SK-N-SH treated with all-trans-retinoic acid at 6 μM for 48 hours (cell line): ENCODE measurements around the gene SHANK3.

ENCODE experiments used
- ATAC-seq: fragments of 200-7000 bp; cut with Tn5 transposase; 3 replicates; pipeline ENCODE4 v1.9.1; 2020; ENCODE audit warnings: mild to moderate bottlenecking, moderate library complexity
- ARNTL ChIP-seq: fragments of 450-650 bp; formaldehyde crosslinking; IDR thresholded peaks from 2 replicates; pipeline ENCODE4 v1.5.0; 2020; ENCODE audit warnings: low read depth, mild to moderate bottlenecking, moderate library complexity, borderline replicate concordance
- BACH2 ChIP-seq: fragments of 250-450 bp; sonication (Bioruptor Pico); IDR thresholded peaks from 2 replicates; pipeline ENCODE4 v1.9.0; 2021; ENCODE audit warnings: mild to moderate bottlenecking, borderline replicate concordance
- CREB5 ChIP-seq: fragments of 250-450 bp; sonication (Bioruptor Pico); IDR thresholded peaks from 2 replicates; pipeline ENCODE4 v1.5.1; 2020; ENCODE audit warnings: low read depth, mild to moderate bottlenecking, moderate library complexity
- CSDC2 ChIP-seq: fragments of 250-450 bp; sonication (Bioruptor Pico); IDR thresholded peaks from 2 replicates; pipeline ENCODE4 v1.5.0; 2020; ENCODE audit warnings: mild to moderate bottlenecking, moderate library complexity
- CSRNP3 ChIP-seq: fragments of 250-450 bp; sonication (Bioruptor Pico); IDR thresholded peaks from 2 replicates; pipeline ENCODE4 v1.5.1; 2021; ENCODE audit warnings: mild to moderate bottlenecking, moderate library complexity
- ESRRG ChIP-seq: fragments of 250-450 bp; sonication (Bioruptor Pico); IDR thresholded peaks from 2 replicates; pipeline ENCODE4 v1.6.1; 2021; ENCODE audit warnings: mild to moderate bottlenecking
- GLIS3 ChIP-seq: fragments of 250-450 bp; sonication (Bioruptor Pico); IDR thresholded peaks from 2 replicates; pipeline ENCODE4 v1.5.0; 2020; ENCODE audit warnings: mild to moderate bottlenecking, moderate library complexity
- ISL1 ChIP-seq: fragments of 250-450 bp; sonication (Bioruptor Pico); IDR thresholded peaks from 2 replicates; pipeline ENCODE4 v2.1.2; 2022; ENCODE audit warnings: mild to moderate bottlenecking, moderate library complexity
- OSR1 ChIP-seq: fragments of 250-450 bp; sonication (Bioruptor Pico); IDR thresholded peaks from 2 replicates; pipeline ENCODE4 v1.8.0; 2022; ENCODE audit warnings: moderate library complexity, mild to moderate bottlenecking, inconsistent platforms
- PPARA ChIP-seq: fragments of 250-450 bp; sonication (Bioruptor Pico); IDR thresholded peaks from 2 replicates; pipeline ENCODE4 v1.5.0; 2020; ENCODE audit warnings: mild to moderate bottlenecking, borderline replicate concordance
- RARB ChIP-seq: fragments of 250-450 bp; sonication (Bioruptor Pico); IDR thresholded peaks from 2 replicates; pipeline ENCODE4 v1.8.0; 2021; ENCODE audit warnings: mild to moderate bottlenecking, moderate library complexity
- SNAI2 ChIP-seq: fragments of 250-450 bp; sonication (Bioruptor Pico); IDR thresholded peaks from 2 replicates; pipeline ENCODE4 v1.5.0; 2020; ENCODE audit warnings: mild to moderate bottlenecking, moderate library complexity
- TCF4 ChIP-seq: fragments of 250-450 bp; sonication (Bioruptor Pico); IDR thresholded peaks from 2 replicates; pipeline ENCODE4 v1.8.0; 2021; ENCODE audit warnings: mild to moderate bottlenecking, moderate library complexity, borderline replicate concordance
- TOX ChIP-seq: fragments of 250-450 bp; sonication (Bioruptor Pico); IDR thresholded peaks from 2 replicates; pipeline ENCODE4 v1.8.0; 2021; ENCODE audit warnings: mild to moderate bottlenecking, moderate library complexity, borderline replicate concordance
- ZC3H10 ChIP-seq: fragments of 250-450 bp; sonication (Bioruptor Pico); IDR thresholded peaks from 2 replicates; pipeline ENCODE4 v1.5.1; 2021; ENCODE audit warnings: mild to moderate bottlenecking, moderate library complexity
- ZFP3 ChIP-seq: fragments of 250-450 bp; sonication (Bioruptor Pico); IDR thresholded peaks from 2 replicates; pipeline ENCODE4 v1.5.0; 2020; ENCODE audit warnings: mild to moderate bottlenecking, moderate library complexity
- ZFP30 ChIP-seq: fragments of 450-650 bp; formaldehyde crosslinking; IDR thresholded peaks from 2 replicates; pipeline ENCODE4 v1.5.0; 2022; ENCODE audit warnings: mild to moderate bottlenecking, moderate library complexity
- ZNF565 ChIP-seq: fragments of 450-650 bp; formaldehyde crosslinking; conservative IDR thresholded peaks from 2 replicates; pipeline ENCODE4 v1.5.0; 2020; ENCODE audit warnings: low read depth, mild to moderate bottlenecking, moderate library complexity
- ZNF70 ChIP-seq: fragments of 450-650 bp; formaldehyde crosslinking; IDR thresholded peaks from 2 replicates; pipeline ENCODE4 v1.5.0; 2020; ENCODE audit warnings: mild to moderate bottlenecking, moderate library complexity
- ZNF8 ChIP-seq: fragments of 450-650 bp; formaldehyde crosslinking; IDR thresholded peaks from 2 replicates; pipeline ENCODE4 v1.5.0; 2020; ENCODE audit warnings: mild to moderate bottlenecking, moderate library complexity
- TF ChIP-seq, protein P1 (sequence below): fragments of 250-450 bp; sonication (Bioruptor Pico); IDR thresholded peaks from 2 replicates; pipeline ENCODE4 v1.8.0; 2020; ENCODE audit warnings: mild to moderate bottlenecking, moderate library complexity, borderline replicate concordance
- TF ChIP-seq, protein P2 (sequence below): fragments of 250-450 bp; sonication (Bioruptor Pico); IDR thresholded peaks from 2 replicates; pipeline ENCODE4 v1.5.0; 2020; ENCODE audit warnings: mild to moderate bottlenecking, moderate library complexity

SHANK3 gene

GRCh38 chr22:50714631-50715179 lies 42.1 kb downstream of the SHANK3 start:
- ATAC-seq: no peak
- TF ChIP-seq OSR1 (CRISPR knock-in tag) (no peak), ARNTL (CRISPR knock-in tag) (no peak), ZC3H10 (CRISPR knock-in tag) (no peak), ZNF565 (no peak), CSRNP3 (CRISPR knock-in tag) (no peak), ESRRG (CRISPR knock-in tag) (no peak), TCF4 (no peak), CREB5 (CRISPR knock-in tag) (no peak), ZFP3 (CRISPR knock-in tag) (no peak), GLIS3 (no peak), BACH2 (CRISPR knock-in tag) (no peak), ZNF70 (no peak), RARB (CRISPR knock-in tag) (no peak)
- TF ChIP-seq, protein P1, sequence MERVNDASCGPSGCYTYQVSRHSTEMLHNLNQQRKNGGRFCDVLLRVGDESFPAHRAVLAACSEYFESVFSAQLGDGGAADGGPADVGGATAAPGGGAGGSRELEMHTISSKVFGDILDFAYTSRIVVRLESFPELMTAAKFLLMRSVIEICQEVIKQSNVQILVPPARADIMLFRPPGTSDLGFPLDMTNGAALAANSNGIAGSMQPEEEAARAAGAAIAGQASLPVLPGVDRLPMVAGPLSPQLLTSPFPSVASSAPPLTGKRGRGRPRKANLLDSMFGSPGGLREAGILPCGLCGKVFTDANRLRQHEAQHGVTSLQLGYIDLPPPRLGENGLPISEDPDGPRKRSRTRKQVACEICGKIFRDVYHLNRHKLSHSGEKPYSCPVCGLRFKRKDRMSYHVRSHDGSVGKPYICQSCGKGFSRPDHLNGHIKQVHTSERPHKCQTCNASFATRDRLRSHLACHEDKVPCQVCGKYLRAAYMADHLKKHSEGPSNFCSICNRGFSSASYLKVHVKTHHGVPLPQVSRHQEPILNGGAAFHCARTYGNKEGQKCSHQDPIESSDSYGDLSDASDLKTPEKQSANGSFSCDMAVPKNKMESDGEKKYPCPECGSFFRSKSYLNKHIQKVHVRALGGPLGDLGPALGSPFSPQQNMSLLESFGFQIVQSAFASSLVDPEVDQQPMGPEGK (CRISPR knock-in tag): no peak
- TF ChIP-seq, all 23 proteins: peak for 0

DNA sequence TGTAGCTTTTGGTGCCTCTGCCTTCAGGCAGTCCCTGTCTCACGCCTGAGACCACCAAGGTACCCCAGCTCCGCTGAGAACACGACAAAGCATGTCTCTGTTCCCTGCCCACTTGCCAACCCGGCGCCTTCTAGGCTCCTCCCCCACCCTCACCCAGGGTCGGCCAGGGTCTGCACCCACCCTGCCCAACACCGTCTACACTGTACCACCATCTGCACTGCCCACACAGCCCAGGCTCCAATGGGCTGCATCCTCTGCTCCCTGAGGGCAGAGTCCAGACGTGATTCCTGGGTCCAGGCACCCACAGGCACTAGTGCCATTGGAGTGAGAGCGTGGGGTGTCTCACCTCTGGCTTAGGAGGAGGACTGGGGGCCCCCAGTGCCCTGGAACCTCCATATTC lies 42.6 kb downstream of the SHANK3 start:
- ATAC-seq: no peak
- no peak for TF ChIP-seq ISL1
- TF ChIP-seq ZC3H10 (CRISPR knock-in tag): no peak
- TF ChIP-seq ZNF565: no peak
- no peak for TF ChIP-seq ZNF8 (CRISPR knock-in tag)
- no peak for TF ChIP-seq TOX
- TF ChIP-seq CSRNP3 (CRISPR knock-in tag): no peak
- no peak for TF ChIP-seq ZFP3 (CRISPR knock-in tag)
- TF ChIP-seq RARB (CRISPR knock-in tag): no peak
- no peak for TF ChIP-seq PPARA
- TF ChIP-seq GLIS3: no peak
- no peak for TF ChIP-seq CSDC2 (CRISPR knock-in tag)
- no peak for TF ChIP-seq ZFP30 (CRISPR knock-in tag)
- no peak for TF ChIP-seq BACH2 (CRISPR knock-in tag)
- no peak for TF ChIP-seq ESRRG (CRISPR knock-in tag)
- no peak for TF ChIP-seq CREB5 (CRISPR knock-in tag)
- TF ChIP-seq OSR1 (CRISPR knock-in tag): no peak
- TF ChIP-seq TCF4: no peak
- TF ChIP-seq, protein P1 (CRISPR knock-in tag): no peak
- TF ChIP-seq, all 23 proteins: peak for 0

GRCh38 chr22:50715776-50716175 lies 43.2 kb downstream of the SHANK3 start:
- ATAC-seq: no peak
- TF ChIP-seq PPARA: no peak
- TF ChIP-seq, protein P2, sequence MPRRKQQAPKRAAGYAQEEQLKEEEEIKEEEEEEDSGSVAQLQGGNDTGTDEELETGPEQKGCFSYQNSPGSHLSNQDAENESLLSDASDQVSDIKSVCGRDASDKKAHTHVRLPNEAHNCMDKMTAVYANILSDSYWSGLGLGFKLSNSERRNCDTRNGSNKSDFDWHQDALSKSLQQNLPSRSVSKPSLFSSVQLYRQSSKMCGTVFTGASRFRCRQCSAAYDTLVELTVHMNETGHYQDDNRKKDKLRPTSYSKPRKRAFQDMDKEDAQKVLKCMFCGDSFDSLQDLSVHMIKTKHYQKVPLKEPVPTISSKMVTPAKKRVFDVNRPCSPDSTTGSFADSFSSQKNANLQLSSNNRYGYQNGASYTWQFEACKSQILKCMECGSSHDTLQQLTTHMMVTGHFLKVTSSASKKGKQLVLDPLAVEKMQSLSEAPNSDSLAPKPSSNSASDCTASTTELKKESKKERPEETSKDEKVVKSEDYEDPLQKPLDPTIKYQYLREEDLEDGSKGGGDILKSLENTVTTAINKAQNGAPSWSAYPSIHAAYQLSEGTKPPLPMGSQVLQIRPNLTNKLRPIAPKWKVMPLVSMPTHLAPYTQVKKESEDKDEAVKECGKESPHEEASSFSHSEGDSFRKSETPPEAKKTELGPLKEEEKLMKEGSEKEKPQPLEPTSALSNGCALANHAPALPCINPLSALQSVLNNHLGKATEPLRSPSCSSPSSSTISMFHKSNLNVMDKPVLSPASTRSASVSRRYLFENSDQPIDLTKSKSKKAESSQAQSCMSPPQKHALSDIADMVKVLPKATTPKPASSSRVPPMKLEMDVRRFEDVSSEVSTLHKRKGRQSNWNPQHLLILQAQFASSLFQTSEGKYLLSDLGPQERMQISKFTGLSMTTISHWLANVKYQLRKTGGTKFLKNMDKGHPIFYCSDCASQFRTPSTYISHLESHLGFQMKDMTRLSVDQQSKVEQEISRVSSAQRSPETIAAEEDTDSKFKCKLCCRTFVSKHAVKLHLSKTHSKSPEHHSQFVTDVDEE (CRISPR knock-in tag): no peak
- no peak for TF ChIP-seq SNAI2 (CRISPR knock-in tag)
- TF ChIP-seq ARNTL (CRISPR knock-in tag): no peak
- no peak for TF ChIP-seq CSDC2 (CRISPR knock-in tag)
